ENCODE measurements around the gene TRIM21.
"Not testable (repeated sequence)": the region's sequence is repeated elsewhere in the genome, so short reads cannot be mapped to it uniquely, and the experiment has no call there.

The TRIM21 gene

DNA sequence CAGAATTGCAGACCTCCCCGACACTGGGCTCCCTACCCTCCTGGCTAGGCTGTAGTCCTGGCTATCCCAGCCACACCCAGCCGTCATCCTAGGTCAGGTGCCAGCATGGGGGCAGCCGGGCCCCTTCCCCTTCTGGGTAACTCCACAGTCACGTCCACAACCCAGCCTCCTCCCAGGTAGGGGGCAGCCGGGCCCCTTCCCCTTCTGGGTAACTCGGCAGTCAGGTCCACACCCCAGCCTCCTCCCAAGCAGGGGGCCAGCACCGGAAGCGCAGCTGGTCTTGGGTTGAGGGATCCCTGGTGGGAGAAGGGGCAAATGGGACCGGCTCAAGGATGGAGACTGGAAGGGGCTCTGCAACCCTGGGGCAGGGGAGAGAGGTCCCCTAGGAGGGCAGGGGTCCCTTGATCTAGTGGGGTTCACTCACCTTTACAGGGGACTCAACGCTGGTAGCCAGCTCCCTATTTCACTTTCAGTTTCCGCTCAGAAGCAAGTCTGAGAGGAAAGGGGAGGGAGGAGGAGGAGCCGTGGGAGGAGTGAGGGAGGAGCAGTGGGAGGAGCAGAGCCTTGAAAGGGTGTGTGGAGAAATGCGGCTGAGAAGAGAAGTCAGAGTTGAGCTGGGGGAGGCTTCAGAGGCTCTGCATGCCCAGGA is at the start of gene TRIM21:
Gene TRIM21, minus strand, starts transcription at position 494 of the 649 bp plus-strand sequence. CDS start 3,293 bp downstream, outside the sequence.
- peak; percentile 94 for DNase-seq (ENCODE audit: low spot score)

DNA sequence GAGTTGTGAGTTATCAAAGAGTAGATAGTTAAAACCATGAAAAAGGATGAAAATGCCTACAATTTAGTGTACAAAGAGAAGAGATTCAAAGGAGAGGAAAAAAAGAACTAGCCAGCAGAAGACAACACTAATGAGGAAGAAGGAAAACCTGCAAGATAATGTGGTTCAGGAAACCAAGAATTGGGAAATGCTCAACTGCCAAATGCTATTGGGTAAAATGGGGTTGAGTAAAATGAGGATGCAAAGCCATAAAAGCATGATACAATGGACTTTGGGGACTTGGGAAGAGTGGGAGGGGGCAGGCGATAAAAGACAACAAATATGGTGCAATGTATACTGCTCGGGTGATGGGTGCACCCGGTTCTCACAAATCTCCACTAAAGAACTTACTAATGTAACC is 48.0 kb upstream of the TRIM21 start:
- no peak for DNase-seq (ENCODE audit: low spot score)

- no peak for DNase-seq (ENCODE audit: low spot score)
Measured at GRCh38 chr11:4436411-4436810, 42.9 kb upstream of the TRIM21 start.

DNA sequence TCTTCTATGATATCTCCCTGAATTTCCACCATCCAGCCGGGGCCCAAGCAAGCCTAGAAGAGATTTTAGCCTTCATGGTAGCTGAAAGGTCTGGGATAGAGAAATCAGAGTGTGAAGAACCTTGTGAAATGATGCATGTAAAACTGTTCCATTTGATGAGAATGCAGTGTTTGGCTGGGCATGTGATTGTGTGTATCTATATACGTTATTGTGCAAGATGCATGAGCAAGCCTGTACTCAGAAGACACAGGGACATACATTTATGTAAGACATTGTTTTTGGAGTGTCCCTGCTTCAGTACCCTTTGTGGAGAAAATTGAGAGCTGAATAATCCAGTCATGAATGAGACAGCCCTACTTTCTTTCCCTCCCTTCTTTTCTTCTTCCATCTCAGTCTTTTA is 40.4 kb upstream of the TRIM21 start:
- DNase-seq (ENCODE audit: low spot score): no peak

DNA sequence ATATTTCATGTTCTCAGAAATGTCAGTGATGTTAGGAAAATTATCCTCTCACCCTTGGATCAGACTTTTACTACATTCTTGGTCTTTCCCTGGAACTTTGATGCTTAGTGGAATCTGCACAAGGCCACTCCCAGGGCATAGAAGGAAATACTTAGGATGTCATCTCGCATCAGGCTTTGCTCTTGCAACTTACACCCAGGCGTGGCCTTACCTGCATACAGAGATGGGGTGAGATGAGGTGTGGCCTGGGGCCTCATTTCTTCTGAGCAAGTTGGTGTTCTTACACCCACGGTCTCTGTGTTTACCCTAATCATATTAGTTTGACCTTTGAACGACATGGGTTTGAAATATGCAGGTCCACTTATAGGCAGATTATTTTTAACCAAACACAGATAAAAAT is 36.5 kb upstream of the TRIM21 start:
- DNase-seq (ENCODE audit: low spot score): no peak

- DNase-seq (ENCODE audit: low spot score): no peak
Measured at GRCh38 chr11:4418403-4418802, 24.9 kb upstream of the TRIM21 start.

- no peak for DNase-seq (ENCODE audit: low spot score)
Measured at GRCh38 chr11:4416816-4417215, 23.3 kb upstream of the TRIM21 start.

DNA sequence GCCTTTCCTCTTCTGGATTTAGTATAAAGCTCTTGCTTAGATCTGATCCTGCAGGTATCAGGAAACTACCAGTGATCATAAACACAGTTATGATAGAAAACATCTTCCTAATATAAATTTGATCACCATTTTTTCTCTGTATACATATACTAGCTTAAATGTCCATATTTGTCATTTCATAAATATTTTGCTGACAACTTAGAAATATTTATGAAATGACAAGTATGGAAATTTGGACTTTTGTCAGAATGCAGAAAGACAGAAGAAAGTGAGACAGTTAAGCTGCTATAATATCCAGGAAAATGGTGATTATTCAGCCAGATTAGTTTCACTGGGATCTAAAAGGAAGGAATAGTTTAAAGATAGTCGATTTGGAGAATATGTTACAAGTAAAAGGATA is 22.8 kb upstream of the TRIM21 start:
- DNase-seq (ENCODE audit: low spot score): no peak

- DNase-seq (ENCODE audit: low spot score): not testable (repeated sequence)
Measured at GRCh38 chr11:4406206-4406605, 12.7 kb upstream of the TRIM21 start.

DNA sequence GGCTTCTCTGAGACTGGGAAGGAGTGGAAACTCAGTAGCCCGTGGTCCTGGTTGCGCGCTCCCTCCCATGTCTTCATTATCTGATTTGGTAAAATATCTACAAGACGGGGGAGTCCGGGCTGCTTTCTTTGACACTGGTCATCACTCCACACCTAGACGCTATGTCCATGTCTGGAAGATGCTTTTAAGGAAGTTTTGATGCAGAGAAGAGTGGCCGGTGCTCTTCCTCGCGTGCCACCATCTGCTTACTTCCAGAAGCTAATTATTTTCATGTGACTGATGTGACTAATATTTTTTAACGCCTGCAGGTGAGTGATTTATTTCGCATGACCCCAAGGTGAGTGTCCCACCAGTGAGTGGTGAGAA is 339 bp upstream of the TRIM21 start:
- no peak for DNase-seq (ENCODE audit: low spot score)

- DNase-seq (ENCODE audit: low spot score): no peak
Measured at GRCh38 chr11:4388221-4388620, 5.3 kb downstream of the TRIM21 start.

GRCh38 chr11:4385978-4386740 is 7.3 kb downstream of the TRIM21 start:
- DNase-seq (ENCODE audit: low spot score): no peak

GRCh38 chr11:4381901-4382300 is 11.6 kb downstream of the TRIM21 start:
- no peak for DNase-seq (ENCODE audit: low spot score)

DNA sequence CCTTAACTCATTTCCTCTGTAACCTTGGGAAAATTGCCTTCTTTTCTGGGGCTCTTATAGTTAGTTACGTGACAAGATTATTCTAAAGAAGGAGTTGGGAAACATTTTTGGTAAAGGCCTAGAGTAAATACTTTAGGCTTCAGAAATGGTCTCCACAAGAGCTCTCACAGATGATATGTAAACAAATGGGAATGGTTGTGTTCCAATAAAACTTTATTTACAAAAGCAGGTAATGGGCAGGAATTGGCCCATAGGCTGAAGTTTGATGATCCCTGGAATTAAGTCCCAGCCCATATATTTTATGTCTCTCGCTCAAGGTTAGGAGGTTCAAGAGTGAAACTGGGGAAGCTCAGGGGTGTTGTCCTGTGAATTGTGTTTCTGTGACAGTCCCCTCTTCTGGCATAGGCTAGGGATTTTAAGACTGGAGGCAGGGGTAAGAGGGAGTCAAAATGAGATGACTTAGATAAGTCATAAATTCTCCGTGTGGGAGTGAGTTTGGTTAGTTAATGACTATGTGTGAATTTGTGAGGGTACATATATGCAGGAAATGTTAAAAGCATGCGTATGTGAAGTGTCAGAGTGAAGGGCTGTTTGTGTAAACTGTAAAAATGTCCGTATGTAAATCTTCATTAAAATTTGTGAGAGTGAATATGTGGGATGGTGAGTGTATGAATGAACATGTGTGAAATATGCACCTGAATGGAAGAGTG is 17.9 kb downstream of the TRIM21 start:
- DNase-seq (ENCODE audit: low spot score): no peak

DNA sequence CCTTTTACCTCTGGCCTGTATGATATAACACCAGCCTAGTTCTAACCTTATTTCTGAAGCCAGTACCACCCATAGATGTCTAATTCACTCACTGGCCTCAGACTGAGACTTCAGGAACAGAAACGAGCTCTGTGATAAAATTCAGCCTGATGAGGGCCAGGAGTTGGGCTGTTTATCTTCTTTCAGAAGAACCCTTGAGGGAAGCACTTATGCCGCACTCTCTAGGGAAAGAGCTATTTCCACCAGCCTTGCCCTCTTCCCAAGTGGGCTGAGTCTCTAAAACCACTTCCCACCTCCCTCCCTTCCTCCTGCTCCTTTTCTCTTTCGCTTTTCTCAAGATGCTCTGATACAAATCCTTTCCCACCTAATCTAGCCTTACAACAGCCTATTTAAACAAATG is 23.3 kb downstream of the TRIM21 start:
- no peak for DNase-seq (ENCODE audit: low spot score)

DNA sequence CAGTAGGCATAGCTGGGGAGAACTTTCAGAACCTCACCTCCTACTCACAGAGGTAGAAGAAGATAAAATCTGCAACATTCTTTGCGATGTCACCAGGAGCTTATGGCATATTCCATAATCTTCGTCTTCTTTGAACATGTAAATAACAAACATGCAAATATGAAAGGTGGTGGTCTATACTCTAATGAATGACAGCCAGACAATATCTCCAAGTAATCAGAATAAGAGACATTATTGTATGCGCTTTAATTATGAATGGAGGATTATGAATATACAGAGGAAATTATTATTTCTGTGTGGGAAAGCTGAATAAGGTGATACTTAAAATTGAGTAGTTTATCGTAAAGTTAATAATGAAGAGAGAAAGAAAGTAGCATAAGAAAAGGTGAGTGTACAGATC is 25.2 kb downstream of the TRIM21 start, which contains the start of gene OR52B4:
Gene OR52B4, minus strand, starts transcription at position 101 of the 400 bp plus-strand sequence. Its CDS starts 91 bp downstream, at position 10.
- no peak for DNase-seq (ENCODE audit: low spot score)

DNA sequence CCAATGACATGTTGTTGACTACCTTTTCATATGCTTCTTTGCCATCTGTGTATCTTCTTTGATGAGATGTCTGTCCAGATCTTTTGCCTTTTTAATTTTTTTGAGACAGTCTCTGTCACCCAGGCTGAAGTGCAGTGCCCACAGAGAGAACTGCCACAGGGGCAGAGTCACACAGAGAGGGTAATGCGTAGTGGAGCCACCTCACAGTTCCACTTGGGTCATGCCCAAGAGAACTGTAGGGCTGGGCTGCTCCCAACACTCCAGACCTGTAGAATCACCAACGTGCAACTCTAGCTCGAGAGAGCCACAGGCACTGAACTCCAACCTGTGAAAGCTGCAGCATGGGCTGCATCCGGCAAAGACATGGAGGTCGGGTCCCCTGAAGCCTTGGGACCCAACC is 45.4 kb downstream of the TRIM21 start:
- not testable (repeated sequence) for DNase-seq (ENCODE audit: low spot score)

- DNase-seq (ENCODE audit: low spot score): not testable (repeated sequence)
Measured at GRCh38 chr11:4345366-4345765, 48.1 kb downstream of the TRIM21 start.
